ENCODE measurements around the gene CDH13. TPM values are rescaled to one million over a fixed set of nuclear protein-coding genes. Genes with fewer than 3 reads are reported as not detected.

Gene CDH13
- total and polyA plus RNA-seq, 9 of the 15 experiments (the other 6 are each of a cell fraction or from before 2014, with no cell fraction given) = 0.03 TPM; not detected in 8

- TF ChIP-seq ZBTB49 (CRISPR knock-in tag; IDR thresholded peaks at IDR 0.05; ENCODE audit: borderline replicate concordance) = no peak
- no peak for TF ChIP-seq ZNF583 (CRISPR knock-in tag; IDR thresholded peaks at IDR 0.05)
- TF ChIP-seq E2F1 (CRISPR knock-in tag; IDR thresholded peaks at IDR 0.05) = no peak
- TF ChIP-seq U2AF2 (optimal IDR thresholded peaks at IDR 0.05; ENCODE audit: low read depth, low read length) = no peak
- no peak for TF ChIP-seq MXI1 (IDR thresholded peaks at IDR 0.05; ENCODE audit: low read depth, low read length)
Measured at GRCh38 chr16:83552930-83553329, 926.2 kb downstream of the CDH13 start (continued).

- Histone ChIP-seq H3K27me3 (ENCODE audit: control insufficient read depth in 2 of 2, insufficient read depth in 2 of 2, low read length in 2 of 2) (no peaks in the 10 kb centered on the region), H2AFZ (ENCODE audit: low read depth, low read length) (no peak overlapping the region), H3K36me3 (ENCODE audit: control insufficient read depth, insufficient read depth, low read length) (no peaks in the 10 kb centered on the region), H3K4me3 (no peak overlapping the region), H3K4me2 (ENCODE audit: insufficient read depth, low read length) (no peak overlapping the region), H3K9me3 (replicated peaks; ENCODE audit: control insufficient read depth, insufficient read depth, low read depth, low read length) (no peaks in the 10 kb centered on the region), H3K4me1 (replicated peaks in 1 of 2; ENCODE audit: control insufficient read depth in 2 of 2, insufficient read depth in 2 of 2, low read length in 2 of 2) (no peaks in the 10 kb centered on the region), H3K27ac (ENCODE audit: extremely low read depth, low read depth, low read length) (no peak overlapping the region), H3K79me2 (ENCODE audit: control insufficient read depth, insufficient read depth, low read length) (no peaks in the 10 kb centered on the region), H3K9me1 (ENCODE audit: control insufficient read depth, insufficient read depth, low read length) (no peaks in the 10 kb centered on the region), H3K9ac (ENCODE audit: insufficient read depth in 1 of 2, low read depth in 2 of 2, low read length in 2 of 2) (no peak overlapping the region), H4K20me1 (replicated peaks; ENCODE audit: control insufficient read depth, insufficient read depth, low read length) (no peaks in the 10 kb centered on the region)
- ATAC-seq = no peak
- TF ChIP-seq JUND (IDR thresholded peaks at IDR 0.05; ENCODE audit: borderline replicate concordance, low read depth, low read length) (no peak), JUND (tag; IDR thresholded peaks at IDR 0.05; ENCODE audit: borderline replicate concordance, low read depth, low read length) (no peak), NBN (IDR thresholded peaks at IDR 0.05; ENCODE audit: low read depth) (no peak), E2F1 (CRISPR knock-in tag; IDR thresholded peaks at IDR 0.05) (no peak), NFXL1 (CRISPR knock-in tag; IDR thresholded peaks at IDR 0.05) (no peak), TARDBP (IDR thresholded peaks at IDR 0.05) (no peak)
- CTCF ChIA-PET (ENCODE audit: low intra/inter-chr PET ratio) = no interaction called here
- intact Hi-C loops (cut with micrococcal nuclease) = no loop called here
- BruUV-seq (replicated peaks) = no TSS peak
- in situ Hi-C loops (cut with MboI) = no loop called here
- POLR2A ChIA-PET = no interaction called here
- 3% methylated on average over 3 of the region's 3 CpGs for WGBS (ENCODE audit: insufficient coverage, low coverage, missing lambda C conversion rate)
- no peak for FAIRE-seq
- no peak for DNase-seq (ENCODE audit: extremely low read depth in 1 of 4, low spot score in 3 of 4)
Measured at GRCh38 chr16:83554096-83554495, 927.3 kb downstream of the CDH13 start.

Measured in K562 (cell line).